ENCODE results near the gene LGR6.
A peak's percentile ranks its signal among the peaks of the same experiment; 100 is the strongest.
"Not testable (repeated sequence)": the region's sequence is repeated elsewhere in the genome, so short reads cannot be mapped to it uniquely, and the experiment has no call there.

Gene LGR6

GRCh38 chr1:202349206-202349928, 155.8 kb downstream of the LGR6 start:
- peak; percentile 50 for DNase-seq

GRCh38 chr1:202351725-202352124, 158.1 kb downstream of the LGR6 start:
- no peak for DNase-seq

- DNase-seq = not testable (repeated sequence)
These were observed 159.1 kb downstream of the LGR6 start for GRCh38 chr1:202352583-202353197.

GRCh38 chr1:202355944-202356553, 162.4 kb downstream of the LGR6 start:
- DNase-seq = no peak

GRCh38 chr1:202357506-202357905, 163.9 kb downstream of the LGR6 start:
- no peak for DNase-seq

- no peak for DNase-seq
These were observed 167.6 kb downstream of the LGR6 start for GRCh38 chr1:202361224-202361623.

- no peak for DNase-seq
These were observed 168.1 kb downstream of the LGR6 start for GRCh38 chr1:202361701-202362100.

GRCh38 chr1:202362212-202362611, 168.6 kb downstream of the LGR6 start:
- no peak for DNase-seq

GRCh38 chr1:202365092-202365815, 171.7 kb downstream of the LGR6 start:
- no peak for DNase-seq

- DNase-seq = no peak
These were observed 173.7 kb downstream of the LGR6 start for GRCh38 chr1:202367271-202367670.

All from kidney glomerular epithelial cell (primary cell).